Endometrial microvascular endothelial cells (primary cell): ENCODE results near the gene NUP210L. TPM values are rescaled to one million over a fixed set of nuclear protein-coding genes. Genes with fewer than 3 reads are reported as not detected.

Experiments
- in situ Hi-C: cut with HindIII; loops from 2 replicates; pipeline ENCODE4 v1.10.0; 2017; ENCODE audit warnings: low sequenced_read_pairs, low pct_unique_long_range_greater_than_20kb; ENCODE audit errors: inconsistent ontology term
- total RNA-seq: library from RNA; depleted of rRNA; stranded (reverse); fragments of >200 nt; gene quantifications from one replicate; pipeline ENCODE4 v1.2.3, GENCODE V29; 2015; ENCODE audit errors: inconsistent ontology term

Gene NUP210L
- total RNA-seq: not detected

DNA sequence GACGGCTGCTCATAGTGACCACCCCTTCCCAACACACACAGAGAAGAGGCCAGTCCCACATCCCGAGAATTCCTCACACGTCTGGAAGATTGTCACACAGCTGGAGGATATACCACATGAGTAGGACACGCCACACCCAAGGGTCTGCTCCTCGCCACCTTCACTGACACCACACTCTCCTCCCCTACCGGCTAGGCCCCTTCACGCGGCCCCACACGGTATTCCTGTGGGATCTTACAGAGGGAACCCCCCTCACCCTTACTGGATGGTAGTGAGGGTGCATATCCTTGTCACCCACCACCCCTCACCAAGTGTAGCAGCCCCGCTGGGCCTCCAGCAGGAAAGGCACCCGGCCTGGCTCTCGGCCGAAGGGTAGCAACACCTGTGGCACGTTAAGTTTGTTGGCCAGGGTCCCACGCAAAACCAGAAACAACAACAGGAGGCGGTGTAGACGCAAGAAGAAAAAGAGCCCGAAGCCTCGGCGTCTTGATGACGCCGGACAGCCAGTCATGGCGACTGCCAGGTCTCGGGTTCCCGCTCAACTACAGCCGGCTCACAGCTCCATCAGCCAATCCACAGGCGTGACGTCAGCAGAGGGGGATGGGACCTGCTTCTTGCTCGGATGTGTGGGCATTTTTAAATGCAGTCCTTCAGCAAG is at the start of gene NUP210L:
Gene NUP210L, minus strand, starts transcription at position 540 of the 658 bp plus-strand sequence.
- in situ Hi-C loops: no loop called here

- in situ Hi-C loops: no loop called here
Measured at GRCh38 chr1:154199563-154199879, 44.6 kb upstream of the NUP210L start.

GRCh38 chr1:154198756-154199562 is 44.1 kb upstream of the NUP210L start:
- in situ Hi-C loops: no loop called here

- in situ Hi-C loops: no loop called here
Measured at GRCh38 chr1:154193821-154194220, 38.9 kb upstream of the NUP210L start.

DNA sequence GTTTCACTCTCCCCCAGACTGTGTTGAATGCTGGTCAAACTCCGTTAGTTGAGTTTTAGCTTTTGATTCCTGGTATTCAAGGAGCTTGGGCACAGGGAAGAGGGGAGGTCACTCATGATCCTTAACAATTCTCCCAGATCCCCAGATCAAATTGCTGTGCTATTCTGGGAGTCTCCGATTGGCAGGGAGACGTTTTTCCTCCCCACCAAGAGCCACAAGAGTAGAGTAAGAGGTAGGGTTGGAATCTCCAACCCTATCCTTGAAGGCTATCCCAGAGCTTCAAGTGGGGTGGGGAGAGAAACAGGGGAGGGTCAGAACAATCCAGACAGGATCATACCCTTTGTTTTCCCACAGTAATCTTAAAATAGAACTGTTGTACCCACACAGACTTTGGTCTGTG is 37.6 kb upstream of the NUP210L start:
- in situ Hi-C loops: no loop called here

DNA sequence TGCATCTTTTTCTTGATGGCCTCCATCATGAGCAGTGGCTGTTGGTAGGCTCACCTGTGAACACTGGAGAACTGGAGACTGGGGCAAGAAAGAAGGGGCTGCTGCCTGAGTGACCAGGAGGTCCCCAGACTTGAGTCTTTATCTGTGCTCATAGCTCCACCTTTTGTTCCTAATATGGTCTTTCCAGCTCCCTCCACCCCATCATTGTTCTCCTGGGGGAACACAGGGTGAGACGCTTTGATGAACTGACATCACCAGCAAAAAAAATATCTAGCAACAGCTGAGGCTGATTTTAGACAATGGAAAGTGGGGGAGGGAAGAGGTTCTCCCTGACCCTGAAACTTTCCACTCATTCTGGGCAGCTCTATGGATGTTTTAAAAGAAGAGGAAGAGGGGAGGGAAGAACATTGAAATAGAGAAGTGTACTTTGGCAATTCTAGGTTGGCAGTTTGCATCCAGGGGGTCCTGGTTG is 37.2 kb upstream of the NUP210L start, which contains the start of gene TPM3:
Gene TPM3, minus strand, starts transcription at position 111 of the 472 bp plus-strand sequence. Its CDS starts 82 bp downstream, at position 29.
- in situ Hi-C loops: no loop called here

DNA sequence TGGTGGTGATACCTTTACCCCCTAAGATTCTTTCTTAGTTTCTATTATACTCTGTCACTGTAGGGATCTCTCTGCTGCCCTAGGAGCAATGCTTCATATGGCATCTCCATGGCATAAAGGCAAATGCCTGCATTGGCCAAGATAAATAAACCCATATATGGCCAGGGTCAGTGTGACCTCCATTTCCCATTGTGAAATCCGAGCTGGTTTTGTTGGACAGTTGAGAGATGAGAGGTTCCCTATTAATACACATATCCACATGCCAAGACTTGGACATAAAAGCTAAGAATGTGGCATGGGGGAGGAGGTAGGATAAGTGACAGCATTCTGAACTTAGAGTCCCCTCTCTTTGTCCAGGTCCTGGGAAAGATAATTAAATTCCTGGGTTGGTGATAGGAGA is 35.7 kb upstream of the NUP210L start:
- in situ Hi-C loops: no loop called here

GRCh38 chr1:154186852-154187501 is 32.1 kb upstream of the NUP210L start:
- in situ Hi-C loops: no loop called here

GRCh38 chr1:154186177-154186576 is 31.3 kb upstream of the NUP210L start:
- in situ Hi-C loops: no loop called here

GRCh38 chr1:154183046-154183915 is 28.4 kb upstream of the NUP210L start:
- in situ Hi-C loops: no loop called here

DNA sequence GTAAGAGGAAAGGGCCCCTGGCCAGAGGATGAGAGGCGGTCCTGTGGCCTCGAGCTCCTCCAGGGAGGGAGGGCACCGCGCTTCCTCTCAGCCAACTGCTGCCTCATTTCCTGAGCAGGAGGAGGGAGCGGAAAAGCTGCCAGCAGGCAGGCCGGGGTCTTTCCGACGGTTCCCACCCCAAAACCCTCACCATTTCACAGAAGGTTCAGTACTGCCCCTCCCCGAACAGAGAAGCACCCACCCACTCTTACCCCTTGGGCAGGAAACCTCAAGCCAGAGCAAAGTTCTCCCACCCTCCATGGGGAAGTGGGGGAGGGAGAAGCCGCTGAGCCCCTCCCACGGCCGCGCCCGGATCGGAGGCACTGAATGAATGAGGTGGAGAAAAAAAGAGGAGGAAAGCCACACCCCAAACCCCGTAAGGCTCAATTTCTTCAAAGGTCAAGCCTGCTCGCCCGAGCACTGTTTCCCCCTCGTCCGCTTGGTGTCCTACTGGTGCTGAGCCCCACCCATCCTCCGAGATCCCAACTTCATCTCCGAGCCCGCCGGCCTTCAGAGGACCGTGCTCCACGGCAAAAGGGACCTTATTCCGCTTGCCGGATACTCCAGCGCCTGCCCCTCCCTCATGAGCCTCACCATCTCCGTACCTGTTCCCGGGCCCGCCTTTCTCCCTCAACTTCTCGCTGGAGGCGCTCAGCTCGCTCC is 27.6 kb upstream of the NUP210L start:
- in situ Hi-C loops: no loop called here

- in situ Hi-C loops: no loop called here
Measured at GRCh38 chr1:154181944-154182343, 27.1 kb upstream of the NUP210L start.

- in situ Hi-C loops: no loop called here
Measured at GRCh38 chr1:154179946-154180687, 25.2 kb upstream of the NUP210L start.

- in situ Hi-C loops: no loop called here
Measured at GRCh38 chr1:154178911-154179811, 24.3 kb upstream of the NUP210L start.

DNA sequence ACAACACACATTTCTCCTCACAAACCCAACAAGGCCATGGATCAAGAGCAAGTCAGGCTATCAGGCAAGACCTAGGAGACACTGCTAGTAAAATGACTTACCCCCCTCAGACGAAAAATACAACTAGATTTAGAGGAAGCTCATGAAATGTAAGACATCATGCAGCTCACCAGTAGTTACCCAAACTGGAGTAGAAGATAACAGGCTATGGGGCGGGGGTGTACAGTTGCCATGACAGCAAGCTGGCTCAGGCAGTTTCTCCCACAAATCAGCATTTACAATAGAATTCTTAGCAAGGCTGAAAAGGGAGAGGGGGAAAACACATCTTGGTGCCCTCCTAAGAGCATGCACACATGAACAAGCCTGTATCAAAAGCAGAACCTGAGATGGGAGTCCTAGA is 23.1 kb upstream of the NUP210L start:
- in situ Hi-C loops: no loop called here

GRCh38 chr1:154176337-154176736 is 21.5 kb upstream of the NUP210L start:
- in situ Hi-C loops: no loop called here

GRCh38 chr1:154174654-154175053 is 19.8 kb upstream of the NUP210L start:
- in situ Hi-C loops: no loop called here
